Left lobe of liver (tissue), 2 donors: ENCODE measurements around the gene PSMD6. TPM values are rescaled to one million over a fixed set of nuclear protein-coding genes. Genes with fewer than 3 reads are reported as not detected.

Experiments
- ATAC-seq: fragments of 200-7000 bp; cut with Tn5 transposase; one replicate; pipeline ENCODE4 v1.9.1; 2020; ENCODE audit warnings: mild to moderate bottlenecking, moderate library complexity
- DNase-seq: peaks from one replicate; pipeline ENCODE4 v3.0.0-alpha.2; 2020; ENCODE audit warnings: low spot score
- total RNA-seq: library from RNA; stranded (reverse); gene quantifications from one replicate; pipeline ENCODE4 v1.2.1, GENCODE V29; 2021
- donor health status: DM: no; HTN: no; CAD: no; lungs with moderate emphysema.
- donor health status: DM: no; HTN: yes; CAD: no.

The PSMD6 gene
- total RNA-seq, 1 donor from 2014 or later: 31.8 TPM

GRCh38 chr3:63963496-63963895 is 59.8 kb downstream of the PSMD6 start:
- DNase-seq (no peak), ATAC-seq (no peak)

GRCh38 chr3:63961891-63962290 is 61.4 kb downstream of the PSMD6 start:
- DNase-seq: no peak
- peak; percentile 92 for ATAC-seq

Other genes with a start within 250 kb of the PSMD6 start
- not detected for gene C3orf49, start 204.2 kb downstream of the PSMD6 start, total RNA-seq
- gene THOC7, start 159.7 kb downstream of the PSMD6 start, total RNA-seq: 20.8 TPM
- 12.7 TPM for gene ATXN7, start 159.6 kb downstream of the PSMD6 start, total RNA-seq
- gene SCAANT1, start 111.1 kb downstream of the PSMD6 start, total RNA-seq: not detected
- gene PRICKLE2, start 202.0 kb upstream of the PSMD6 start, total RNA-seq: 3.6 TPM